Tibial nerve (tissue), 3 donors: ENCODE measurements around the gene WWC2.

Source experiments
- CTCF ChIP-seq, 5 experiments: fragments of 200-600 bp in 3 of 5; fragments of 450-650 bp in 2 of 5; sonication (generic) in 3 of 5; IDR thresholded peaks; one replicate each; pipeline ENCODE4 v1.5.1; 2016 to 2019; ENCODE audit warnings: antibody characterized with exemption in 5 of 5, mild to moderate bottlenecking in 3 of 5, moderate library complexity in 2 of 5
- POLR2A ChIP-seq, 2 donors: fragments of 450-650 bp; IDR thresholded peaks; one replicate each; pipeline ENCODE4 v1.6.1; 2017; ENCODE audit warnings: antibody characterized with exemption in 2 of 2, mild to moderate bottlenecking in 2 of 2, moderate library complexity in 2 of 2

- no peak for TF ChIP-seq CTCF (IDR thresholded peaks at IDR 0.05)
- TF ChIP-seq POLR2A (IDR thresholded peaks at IDR 0.05), result no peak
These were observed 93.5 kb downstream of the WWC2 start for GRCh38 chr4:183192571-183192970.
